IMR-90 (cell line): ENCODE measurements around the gene DDX10. TPM values are rescaled to one million over a fixed set of nuclear protein-coding genes. Genes with fewer than 3 reads are reported as not detected.

Experiments used
- ATAC-seq: fragments of 200-7000 bp; cut with Tn5 transposase; 2 replicates; pipeline ENCODE4 v1.9.1; 2020; ENCODE audit warnings: low read depth, mild to moderate bottlenecking, moderate library complexity
- BruUV-seq: library from RNA; stranded (reverse); fragments of 400-500 nt; replicated peaks from 2 replicates; lab custom pipeline; 2021; lab: Mats Ljungman, UMichigan
- CTCF ChIA-PET: fragments of 300-600 bp; formaldehyde crosslinking; extraction: SDS; loops from one replicate; lab custom pipeline; 2021; ENCODE audit warnings: antibody characterized with exemption; lab: Yijun Ruan, JAX
- POLR2A ChIA-PET: fragments of 300-600 bp; sonication (Branson Sonifier 250); formaldehyde crosslinking; loops from one replicate; lab custom pipeline; 2022; ENCODE audit warnings: antibody characterized with exemption; ENCODE audit not compliant: unreplicated experiment; lab: Charles Lee
- DNase-seq: peaks from one replicate; pipeline ENCODE4 v3.0.0; 2013
- H2AFZ ChIP-seq: replicated peaks from 2 replicates; pipeline ENCODE3; 2013; ENCODE audit warnings: low read length, mild to moderate bottlenecking; ENCODE audit not compliant: poor library complexity
- H2AK5ac ChIP-seq: 2 replicates; pipeline ENCODE4 v1.6.1; 2013; ENCODE audit warnings: low read depth, low read length, inconsistent platforms
- H2AK9ac ChIP-seq: replicated peaks from 2 replicates; pipeline ENCODE3; 2013; ENCODE audit warnings: mild to moderate bottlenecking, low read depth, low read length, moderate library complexity; ENCODE audit not compliant: poor library complexity
- H2BK120ac ChIP-seq: 2 replicates; pipeline ENCODE4 v1.6.1; 2013; ENCODE audit warnings: low read depth, low read length, inconsistent platforms
- H2BK15ac ChIP-seq: 3 replicates; pipeline ENCODE4 v1.6.1; 2013; ENCODE audit warnings: low read depth, low read length, inconsistent platforms
- H2BK20ac ChIP-seq: 2 replicates; pipeline ENCODE4 v1.6.1; 2013; ENCODE audit warnings: low read depth, mild to moderate bottlenecking, inconsistent platforms, low read length, moderate library complexity
- H2BK5ac ChIP-seq: 2 replicates; pipeline ENCODE4 v1.6.1; 2013; ENCODE audit warnings: mild to moderate bottlenecking, low read depth, low read length, inconsistent platforms; ENCODE audit not compliant: poor library complexity, severe bottlenecking
- H3K14ac ChIP-seq: replicated peaks from 2 replicates; pipeline ENCODE4 v1.6.1; 2013; ENCODE audit warnings: low read depth, low read length, inconsistent platforms
- H3K18ac ChIP-seq: 2 replicates; pipeline ENCODE4 v1.6.1; 2013; ENCODE audit warnings: low read depth, low read length, control low read depth
- H3K23ac ChIP-seq: 2 replicates; pipeline ENCODE4 v1.6.1; 2013; ENCODE audit warnings: low read depth, low read length, inconsistent platforms
- H3K27ac ChIP-seq: 2 replicates; pipeline ENCODE4 v1.5.1; 2013; ENCODE audit warnings: mild to moderate bottlenecking, control low read depth, low read length; ENCODE audit not compliant: insufficient read depth
- H3K27me3 ChIP-seq: 2 replicates; pipeline ENCODE4 v1.6.1; 2013; ENCODE audit warnings: low read length; ENCODE audit not compliant: control insufficient read depth, insufficient read depth
- H3K36me3 ChIP-seq: 2 replicates; pipeline ENCODE4 v1.6.1; 2013; ENCODE audit warnings: low read length, mixed read lengths; ENCODE audit not compliant: control insufficient read depth, insufficient read depth
- H3K4ac ChIP-seq: 2 replicates; pipeline ENCODE4 v1.6.1; 2013; ENCODE audit warnings: low read depth, low read length, inconsistent platforms
- H3K4me1 ChIP-seq: 2 replicates; pipeline ENCODE4 v1.6.1; 2013; ENCODE audit warnings: low read length, mixed read lengths; ENCODE audit not compliant: control insufficient read depth, insufficient read depth
- H3K4me2 ChIP-seq: 2 replicates; pipeline ENCODE4 v1.6.1; 2013; ENCODE audit warnings: low read depth, mild to moderate bottlenecking, control low read depth, low read length, moderate library complexity
- H3K4me3 ChIP-seq: 2 replicates; pipeline ENCODE4 v1.5.1; 2013; ENCODE audit warnings: low read depth, mild to moderate bottlenecking, control low read depth, low read length, moderate library complexity; ENCODE audit not compliant: insufficient read depth
- H3K56ac ChIP-seq: 2 replicates; pipeline ENCODE4 v1.6.1; 2013; ENCODE audit warnings: low read length, inconsistent platforms; ENCODE audit not compliant: insufficient read depth; ENCODE audit errors: extremely low read depth
- H3K79me1 ChIP-seq, 2 experiments: 2 replicates each; pipeline ENCODE4 v1.6.1; 2013; ENCODE audit warnings: low read length in 2 of 2, inconsistent platforms in 1 of 2, low read depth in 1 of 2
- H3K9ac ChIP-seq: 2 replicates; pipeline ENCODE4 v1.6.1; 2013; ENCODE audit warnings: low read depth, low read length, control low read depth
- H3K9me1 ChIP-seq: 2 replicates; pipeline ENCODE4 v1.6.1; 2013; ENCODE audit warnings: low read length, inconsistent platforms; ENCODE audit not compliant: insufficient read depth
- H3K9me3 ChIP-seq: 2 replicates; pipeline ENCODE4 v1.6.1; 2013; ENCODE audit warnings: low read length; ENCODE audit not compliant: control insufficient read depth, insufficient read depth
- H4K20me1 ChIP-seq: 2 replicates; pipeline ENCODE4 v1.6.1; 2013; ENCODE audit warnings: low read length, inconsistent platforms; ENCODE audit not compliant: insufficient read depth
- H4K5ac ChIP-seq: 2 replicates; pipeline ENCODE4 v1.6.1; 2013; ENCODE audit warnings: mild to moderate bottlenecking, low read depth, low read length, control low read depth
- H4K8ac ChIP-seq, 2 experiments: 2 replicates each; pipeline ENCODE4 v1.6.1; 2013; ENCODE audit warnings: low read depth in 2 of 2, low read length in 2 of 2, control low read depth in 1 of 2, inconsistent platforms in 1 of 2
- H4K91ac ChIP-seq: 2 replicates; pipeline ENCODE4 v1.6.1; 2013; ENCODE audit warnings: low read depth, low read length, inconsistent platforms; ENCODE audit not compliant: insufficient read depth
- BHLHE40 ChIP-seq: fragments of 150-350 bp; IDR thresholded peaks from 2 replicates; pipeline ENCODE4 v1.6.1; 2016; ENCODE audit warnings: mild to moderate bottlenecking, low read depth, low read length
- CEBPB ChIP-seq: IDR thresholded peaks from 2 replicates; pipeline ENCODE4 v1.6.1; 2012; ENCODE audit warnings: low read depth, low read length, improper control_type of control experiment
- CHD1 ChIP-seq: IDR thresholded peaks from 2 replicates; pipeline ENCODE4 v1.6.1; 2012; ENCODE audit warnings: low read depth, low read length, improper control_type of control experiment
- FOS ChIP-seq: fragments of 150-350 bp; IDR thresholded peaks from 2 replicates; pipeline ENCODE4 v1.6.1; 2016; ENCODE audit warnings: low read depth, low read length
- MAFK ChIP-seq: IDR thresholded peaks from 2 replicates; pipeline ENCODE4 v1.6.1; 2012; ENCODE audit warnings: low read depth, low read length, improper control_type of control experiment
- MAZ ChIP-seq: IDR thresholded peaks from 2 replicates; pipeline ENCODE4 v1.6.1; 2012; ENCODE audit warnings: low read depth, mild to moderate bottlenecking, low read length, improper control_type of control experiment, moderate library complexity, borderline replicate concordance
- MXI1 ChIP-seq: IDR thresholded peaks from 2 replicates; pipeline ENCODE4 v1.6.1; 2012; ENCODE audit warnings: low read depth, mild to moderate bottlenecking, low read length, moderate library complexity, borderline replicate concordance
- NFE2L2 ChIP-seq: fragments of 150-350 bp; IDR thresholded peaks from 2 replicates; pipeline ENCODE4 v1.6.1; 2016; ENCODE audit warnings: low read depth, mild to moderate bottlenecking, low read length
- POLR2A ChIP-seq: IDR thresholded peaks from 2 replicates; pipeline ENCODE4 v1.6.1; 2012; ENCODE audit warnings: mild to moderate bottlenecking, low read depth, low read length
- RAD21 ChIP-seq: IDR thresholded peaks from 2 replicates; pipeline ENCODE4 v1.6.1; 2012; ENCODE audit warnings: low read length, improper control_type of control experiment
- RCOR1 ChIP-seq: IDR thresholded peaks from 2 replicates; pipeline ENCODE4 v1.6.1; 2012; ENCODE audit warnings: mild to moderate bottlenecking, low read length, improper control_type of control experiment; ENCODE audit not compliant: insufficient replicate concordance
- RFX5 ChIP-seq: IDR thresholded peaks from 2 replicates; pipeline ENCODE4 v1.8.0; 2012; ENCODE audit warnings: low read depth, mild to moderate bottlenecking, low read length, moderate library complexity
- SMC3 ChIP-seq: fragments of 150-350 bp; IDR thresholded peaks from 2 replicates; pipeline ENCODE4 v1.6.1; 2016; ENCODE audit warnings: low read depth, mild to moderate bottlenecking, antibody characterized with exemption, low read length, moderate library complexity
- USF2 ChIP-seq: fragments of 150-350 bp; IDR thresholded peaks from 2 replicates; pipeline ENCODE4 v1.6.1; 2017; ENCODE audit warnings: mild to moderate bottlenecking, antibody characterized with exemption, low read length, low read depth
- WGBS, 2 experiments: methylation state at CpG; one replicate each; pipeline versions ENCODE4 v1.1.5 to v1.1.7; 2013; ENCODE audit warnings: missing lambda C conversion rate in 2 of 2; ENCODE audit not compliant: insufficient read length in 1 of 2; ENCODE audit errors: extremely low coverage in 2 of 2; 5-methylcytosine and 5-hydroxymethylcytosine counted together
- dilution Hi-C: fragments of 300-500 bp; cut with HindIII; formaldehyde crosslinking; loops from one replicate; pipeline ENCODE4 v1.14.3; 2018; ENCODE audit warnings: low sequenced_read_pairs; ENCODE audit not compliant: unreplicated experiment
- in situ Hi-C: fragments of 300-500 bp; cut with MboI; formaldehyde crosslinking; loops from 3 replicates; pipeline ENCODE4 v1.14.3; 2019; ENCODE audit warnings: low sequenced_read_pairs, inconsistent platforms, mixed read lengths
- intact Hi-C: fragments of 100-400 bp; cut with micrococcal nuclease; formaldehyde crosslinking; loops from 2 replicates; pipeline ENCODE4 v1.10.0; 2022
- polyA plus RNA-seq, 3 experiments: library from polyadenylated mRNA; depleted of rRNA; stranded (reverse); fragments of >200 nt; gene quantifications; 2 replicates each; pipeline ENCODE4 v1.2.3, GENCODE V29; 2012; ENCODE audit warnings: low replicate concordance in 1 of 3
- total RNA-seq: library from RNA; depleted of rRNA; stranded (reverse); fragments of >200 nt; gene quantifications from 2 replicates; pipeline ENCODE4 v1.2.3, GENCODE V29; 2012
- TF ChIP-seq, protein P1 (sequence below): fragments of 150-350 bp; IDR thresholded peaks from 2 replicates; pipeline ENCODE4 v1.6.1; 2016; ENCODE audit warnings: low read depth, mild to moderate bottlenecking, low read length, moderate library complexity, borderline replicate concordance
- TF ChIP-seq, protein P2 (sequence below): conservative IDR thresholded peaks from 2 replicates; pipeline ENCODE4 v1.5.1; 2012; ENCODE audit warnings: mild to moderate bottlenecking, low read depth, low read length, improper control_type of control experiment

Gene DDX10
- total and polyA plus RNA-seq, 2 of the 4 experiments (the other 2 are of a cell fraction), result 20.0 to 31.9 TPM

DNA sequence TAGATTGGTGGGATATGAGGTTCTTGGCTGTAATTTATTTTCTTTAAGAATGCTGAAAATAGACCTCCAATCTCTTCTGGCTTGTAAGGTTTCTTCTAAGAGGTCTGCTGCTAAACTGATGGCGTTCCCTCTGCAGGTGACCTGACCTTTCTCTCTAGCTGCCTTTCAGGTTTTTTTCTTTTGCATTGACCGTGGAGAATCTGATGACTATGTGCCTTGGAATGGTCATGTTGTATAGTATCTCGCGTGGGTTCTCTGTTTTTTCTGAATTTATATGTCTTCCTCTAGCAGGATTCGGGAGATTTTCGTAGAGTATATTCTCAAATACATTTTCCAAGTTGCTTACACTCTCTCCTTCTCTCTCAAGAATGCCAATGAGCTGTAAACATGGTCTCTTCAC is 122.2 kb downstream of the DDX10 start:
- BruUV-seq, result no TSS peak
- H2BK20ac ChIP-seq, result no peak overlapping the region
- H4K20me1 ChIP-seq, result no peaks in the 10 kb centered on the region
- no peak overlapping the region for H2BK5ac ChIP-seq
- H3K14ac ChIP-seq, result no peak overlapping the region
- no peak overlapping the region for H4K8ac ChIP-seq
- no peak overlapping the region for H3K4me2 ChIP-seq
- no peak overlapping the region for H3K56ac ChIP-seq
- H3K4ac ChIP-seq, result no peak overlapping the region
- in situ Hi-C loops (no loop called here), dilution Hi-C loops (no loop called here), intact Hi-C loops (loop anchor here (5.0 kb wide), 1 partner anchor 140 kb away; no protein-coding TSS in a partner anchor)
- no peaks in the 10 kb centered on the region for H3K27me3 ChIP-seq
- no peak overlapping the region for H3K4me3 ChIP-seq
- no peak overlapping the region for H2BK15ac ChIP-seq
- no CpG with 5 or more reads among the region's 6 CpGs for WGBS, 2 experiments
- H3K23ac ChIP-seq, result no peak overlapping the region
- H3K4me1 ChIP-seq, result peaks cover 3% of the 10 kb centered on the region; the same call in 1 of the 2 replicates
- H3K9me3 ChIP-seq, result no peaks in the 10 kb centered on the region
- POLR2A ChIA-PET, result no interaction called here
- CTCF ChIA-PET, result no interaction called here
- peaks cover 16 to 37% of the 10 kb centered on the region in 2 experiments for H3K79me1 ChIP-seq
- H2BK120ac ChIP-seq, result no peak overlapping the region; the same call in 1 of the 2 replicates
- no peak overlapping the region for H4K5ac ChIP-seq
- no peak overlapping the region for H3K18ac ChIP-seq
- TF ChIP-seq USF2 (no peak), RFX5 (no peak), CEBPB (no peak), SMC3 (no peak), MAFK (no peak), FOS (no peak), POLR2A (no peak), RAD21 (no peak), MAZ (no peak), NFE2L2 (no peak), BHLHE40 (no peak), CHD1 (no peak), RCOR1 (no peak), MXI1 (no peak)
- TF ChIP-seq, protein P1, sequence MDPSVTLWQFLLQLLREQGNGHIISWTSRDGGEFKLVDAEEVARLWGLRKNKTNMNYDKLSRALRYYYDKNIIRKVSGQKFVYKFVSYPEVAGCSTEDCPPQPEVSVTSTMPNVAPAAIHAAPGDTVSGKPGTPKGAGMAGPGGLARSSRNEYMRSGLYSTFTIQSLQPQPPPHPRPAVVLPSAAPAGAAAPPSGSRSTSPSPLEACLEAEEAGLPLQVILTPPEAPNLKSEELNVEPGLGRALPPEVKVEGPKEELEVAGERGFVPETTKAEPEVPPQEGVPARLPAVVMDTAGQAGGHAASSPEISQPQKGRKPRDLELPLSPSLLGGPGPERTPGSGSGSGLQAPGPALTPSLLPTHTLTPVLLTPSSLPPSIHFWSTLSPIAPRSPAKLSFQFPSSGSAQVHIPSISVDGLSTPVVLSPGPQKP, result no peak
- TF ChIP-seq, protein P2, sequence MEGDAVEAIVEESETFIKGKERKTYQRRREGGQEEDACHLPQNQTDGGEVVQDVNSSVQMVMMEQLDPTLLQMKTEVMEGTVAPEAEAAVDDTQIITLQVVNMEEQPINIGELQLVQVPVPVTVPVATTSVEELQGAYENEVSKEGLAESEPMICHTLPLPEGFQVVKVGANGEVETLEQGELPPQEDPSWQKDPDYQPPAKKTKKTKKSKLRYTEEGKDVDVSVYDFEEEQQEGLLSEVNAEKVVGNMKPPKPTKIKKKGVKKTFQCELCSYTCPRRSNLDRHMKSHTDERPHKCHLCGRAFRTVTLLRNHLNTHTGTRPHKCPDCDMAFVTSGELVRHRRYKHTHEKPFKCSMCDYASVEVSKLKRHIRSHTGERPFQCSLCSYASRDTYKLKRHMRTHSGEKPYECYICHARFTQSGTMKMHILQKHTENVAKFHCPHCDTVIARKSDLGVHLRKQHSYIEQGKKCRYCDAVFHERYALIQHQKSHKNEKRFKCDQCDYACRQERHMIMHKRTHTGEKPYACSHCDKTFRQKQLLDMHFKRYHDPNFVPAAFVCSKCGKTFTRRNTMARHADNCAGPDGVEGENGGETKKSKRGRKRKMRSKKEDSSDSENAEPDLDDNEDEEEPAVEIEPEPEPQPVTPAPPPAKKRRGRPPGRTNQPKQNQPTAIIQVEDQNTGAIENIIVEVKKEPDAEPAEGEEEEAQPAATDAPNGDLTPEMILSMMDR, result no peak
- H3K9ac ChIP-seq, result no peak overlapping the region
- H3K36me3 ChIP-seq, result no peaks in the 10 kb centered on the region
- no peak overlapping the region for H3K27ac ChIP-seq
- no peak overlapping the region for H2AK5ac ChIP-seq
- H2AFZ ChIP-seq, result no peak overlapping the region
- H2AK9ac ChIP-seq, result no peak overlapping the region
- no peak overlapping the region for H4K91ac ChIP-seq
- no peak for DNase-seq
- peaks cover 7% of the 10 kb centered on the region; the same call in 1 of the 2 replicates for H3K9me1 ChIP-seq
- no peak for ATAC-seq
